ENCODE measurements around the gene GNG12.
A peak's percentile ranks its signal among the peaks of the same experiment; 100 is the strongest.

The GNG12 gene

DNA sequence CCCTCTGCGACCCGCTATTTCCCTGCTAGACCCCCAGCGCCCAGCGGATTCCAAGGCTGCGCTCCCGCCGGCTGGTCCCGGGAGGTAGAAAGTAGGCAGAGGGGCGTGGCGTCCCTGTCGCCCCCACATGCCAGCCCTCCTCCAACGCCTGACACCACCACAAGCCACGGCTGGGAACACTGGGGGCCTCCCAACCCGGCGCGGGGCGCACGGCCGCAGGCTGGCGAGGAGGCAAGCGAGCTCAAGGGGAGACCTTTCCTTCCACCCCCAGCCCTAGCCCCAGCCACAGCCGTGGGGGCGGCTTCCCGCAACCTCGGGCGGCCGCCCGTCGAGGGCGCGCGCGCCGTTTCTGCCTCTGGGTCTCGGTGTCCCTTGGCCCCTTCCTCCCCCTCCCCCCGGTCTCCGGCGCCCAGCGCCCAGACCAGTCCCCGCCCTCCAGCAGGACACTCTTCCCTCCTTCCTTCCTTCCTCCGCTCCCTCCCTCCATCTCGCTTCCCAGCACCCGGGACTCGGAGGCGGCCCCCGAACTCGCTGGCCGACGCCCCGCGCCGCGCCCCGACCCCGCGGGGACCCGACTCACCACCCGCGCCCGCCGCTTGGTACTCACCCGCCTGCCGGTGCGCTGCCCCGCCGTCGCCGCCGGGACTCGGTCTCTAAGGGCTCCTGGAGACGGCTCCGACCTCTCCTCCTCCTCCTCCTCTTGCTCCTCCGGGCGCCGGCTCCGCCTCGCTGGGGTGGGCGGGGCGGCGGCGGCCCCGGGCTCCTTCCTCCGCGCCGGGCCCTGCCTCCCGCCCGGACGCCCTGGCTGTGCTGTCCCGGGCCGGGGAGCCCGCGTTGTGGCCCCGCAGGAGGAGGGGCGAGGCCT is at the start of gene GNG12:
Gene GNG12 (minus strand): TSS at position 731 of the 865 bp plus-strand sequence. CDS start 125,781 bp downstream, outside the sequence.
- DNase-seq (ENCODE audit: low read depth): no peak

DNA sequence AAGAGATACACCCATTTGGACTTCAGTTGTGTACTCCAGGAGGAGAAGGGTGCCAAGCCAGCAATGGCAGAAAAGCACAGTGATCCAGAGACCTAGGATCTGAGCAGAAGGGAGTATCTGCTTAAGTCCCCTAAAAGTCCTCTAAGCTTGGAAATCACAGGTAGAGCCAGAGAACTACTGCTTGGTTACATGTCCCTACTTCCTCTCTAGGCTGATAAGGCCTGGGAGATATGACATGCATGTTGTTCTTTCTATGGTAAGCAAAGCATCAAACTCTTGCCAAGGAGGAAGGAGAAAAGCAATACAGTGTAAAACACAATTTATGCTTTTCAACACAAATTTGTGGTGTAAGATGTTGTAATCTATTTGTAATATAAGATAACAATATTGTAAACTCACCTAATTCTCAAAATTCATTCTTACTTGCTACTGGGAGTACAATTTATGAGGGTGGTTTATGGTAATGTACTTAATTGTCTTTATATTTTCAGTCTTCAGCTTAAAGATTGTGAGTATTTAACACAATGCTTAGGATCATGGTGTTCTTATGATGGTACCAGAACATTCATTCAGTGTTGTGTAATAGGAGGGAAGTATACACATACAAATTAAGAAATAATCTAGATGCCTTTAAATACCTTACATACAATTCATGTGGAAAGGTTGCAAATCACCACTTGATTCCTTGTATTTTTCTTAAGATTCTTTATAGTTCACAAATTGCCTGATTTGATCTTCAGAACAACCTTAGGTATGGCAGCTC is 49.1 kb upstream of the GNG12 start:
- no peak for DNase-seq (ENCODE audit: low read depth)

DNA sequence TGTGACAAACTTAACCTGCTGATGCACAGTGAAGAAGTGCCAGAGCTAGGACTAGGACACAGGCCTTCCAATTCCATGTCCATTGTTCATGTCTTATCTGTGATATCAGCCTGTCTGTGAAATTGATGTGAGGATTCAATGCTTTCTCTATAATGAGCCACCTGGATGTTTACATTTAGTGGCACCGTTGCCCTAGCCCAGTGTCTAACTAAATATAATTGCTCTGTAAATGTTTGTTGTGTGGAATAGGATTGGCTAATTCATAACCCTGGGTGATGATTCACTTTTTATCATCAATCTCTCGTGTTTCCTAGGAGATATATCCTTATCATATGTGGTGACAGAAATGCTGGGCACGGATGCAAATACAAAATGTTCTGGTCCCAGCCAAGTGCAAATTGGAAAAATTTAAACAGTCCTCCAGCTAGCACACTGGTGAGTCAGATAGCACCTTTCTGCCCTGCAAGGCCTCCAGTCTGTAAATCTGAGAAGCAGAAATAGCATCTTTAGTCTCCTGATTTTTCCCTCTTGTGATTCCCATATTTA is 46.9 kb upstream of the GNG12 start:
- no peak for DNase-seq (ENCODE audit: low read depth)

DNA sequence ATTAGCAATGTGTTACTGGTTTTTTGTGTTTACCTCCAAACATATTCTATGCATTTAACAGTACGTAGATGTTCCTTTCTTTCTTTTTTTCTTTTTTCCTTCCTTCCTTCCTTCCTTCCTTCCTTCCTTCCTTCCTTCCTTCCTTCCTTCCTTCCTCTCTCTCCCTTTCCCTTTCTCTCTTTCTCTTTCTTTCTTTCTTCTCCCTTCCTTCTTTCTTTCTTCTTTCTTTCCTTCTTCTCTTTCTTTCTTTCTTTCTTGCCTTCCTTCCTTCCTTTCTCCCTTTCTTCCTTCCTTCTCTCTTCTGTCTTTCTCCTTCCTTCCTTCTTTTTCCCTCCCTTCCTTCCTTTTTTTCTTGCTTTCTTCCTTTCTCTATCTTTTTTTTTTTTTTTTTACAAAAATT is 46.2 kb upstream of the GNG12 start:
- no peak for DNase-seq (ENCODE audit: low read depth)

DNA sequence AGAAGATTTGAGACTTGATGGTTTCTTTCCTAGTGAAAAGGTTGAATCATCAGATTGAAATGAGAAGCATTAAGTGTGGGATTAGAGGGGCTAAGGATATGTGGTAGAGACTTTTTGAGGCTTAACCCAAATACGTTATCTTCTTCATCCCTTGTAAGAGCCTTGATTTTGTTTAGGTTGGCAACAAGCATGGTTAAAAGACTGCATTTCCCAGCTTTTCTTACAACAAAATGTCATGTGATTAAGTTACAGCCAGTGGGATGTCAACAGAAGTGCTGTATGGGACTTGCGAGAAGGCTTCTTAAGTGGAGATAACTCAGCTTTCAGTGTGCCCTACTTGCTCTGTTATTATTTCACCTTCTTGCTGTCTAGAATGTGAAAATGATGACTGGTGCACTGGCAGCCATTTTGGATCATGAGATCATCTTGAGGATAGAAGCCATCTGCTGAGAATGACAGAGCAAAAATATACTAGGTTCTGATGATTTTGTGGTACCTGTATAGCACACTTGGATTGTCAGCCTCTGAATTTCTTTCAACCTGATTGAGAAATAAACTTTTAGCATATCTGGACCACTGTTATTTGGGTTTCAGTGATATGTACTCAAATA is 41.3 kb upstream of the GNG12 start:
- no peak for DNase-seq (ENCODE audit: low read depth)

DNA sequence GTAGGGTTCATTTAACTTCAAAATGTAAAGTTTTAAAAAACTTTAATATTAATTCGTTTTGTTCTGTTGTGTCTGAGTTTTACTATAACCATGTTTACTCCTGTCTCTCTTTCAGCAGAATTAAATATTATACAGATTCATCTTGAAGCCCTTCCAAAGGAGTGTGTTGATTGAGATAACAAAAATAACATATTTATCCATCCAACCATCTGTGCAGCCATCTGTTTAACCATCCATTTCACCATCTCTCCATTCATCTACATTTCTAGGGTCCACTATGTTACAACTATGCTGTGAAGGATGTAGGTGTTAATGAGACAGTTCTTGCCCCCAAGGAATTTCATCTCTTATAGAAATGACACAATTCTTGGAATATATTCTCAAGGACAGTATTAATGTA is 36.0 kb upstream of the GNG12 start:
- no peak for DNase-seq (ENCODE audit: low read depth)

DNA sequence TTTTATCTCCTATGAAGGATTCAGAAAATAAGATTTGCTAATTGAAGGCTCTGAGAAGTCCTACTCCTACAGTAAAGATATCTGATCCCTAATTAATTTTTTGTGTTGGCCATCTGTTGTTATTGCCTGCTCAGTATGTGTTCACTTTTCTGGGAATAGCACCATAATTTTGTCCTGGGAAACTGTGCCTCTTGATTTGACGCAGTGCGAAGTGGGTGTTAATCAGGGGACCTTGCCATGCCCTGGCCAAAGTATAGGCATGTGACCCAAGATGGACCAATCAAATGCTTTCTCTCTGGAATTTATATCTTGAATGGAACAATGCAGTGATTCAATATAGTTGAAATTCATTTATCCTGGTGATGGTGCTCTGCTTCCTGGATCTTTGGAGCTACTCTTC is 30.4 kb upstream of the GNG12 start:
- no peak for DNase-seq (ENCODE audit: low read depth)

DNA sequence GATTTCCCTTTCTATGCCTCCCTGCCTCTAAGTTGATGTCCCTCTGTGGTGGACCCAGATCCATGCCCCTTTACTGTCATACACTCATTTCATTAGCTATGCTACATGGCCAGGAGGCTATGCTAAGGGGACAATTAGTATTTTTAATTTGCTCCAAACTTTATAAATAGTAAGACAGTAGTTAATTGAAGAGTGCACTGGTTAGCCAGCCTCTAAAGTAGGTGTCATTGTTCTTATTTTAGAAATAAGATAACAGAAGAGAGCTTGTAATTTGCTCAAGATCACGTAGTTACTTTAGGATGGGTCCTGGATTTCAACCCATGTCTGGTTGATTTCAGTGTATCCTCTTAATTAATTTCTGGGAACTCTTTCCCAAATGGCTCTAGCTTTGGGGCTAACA is 29.4 kb upstream of the GNG12 start:
- no peak for DNase-seq (ENCODE audit: low read depth)

DNA sequence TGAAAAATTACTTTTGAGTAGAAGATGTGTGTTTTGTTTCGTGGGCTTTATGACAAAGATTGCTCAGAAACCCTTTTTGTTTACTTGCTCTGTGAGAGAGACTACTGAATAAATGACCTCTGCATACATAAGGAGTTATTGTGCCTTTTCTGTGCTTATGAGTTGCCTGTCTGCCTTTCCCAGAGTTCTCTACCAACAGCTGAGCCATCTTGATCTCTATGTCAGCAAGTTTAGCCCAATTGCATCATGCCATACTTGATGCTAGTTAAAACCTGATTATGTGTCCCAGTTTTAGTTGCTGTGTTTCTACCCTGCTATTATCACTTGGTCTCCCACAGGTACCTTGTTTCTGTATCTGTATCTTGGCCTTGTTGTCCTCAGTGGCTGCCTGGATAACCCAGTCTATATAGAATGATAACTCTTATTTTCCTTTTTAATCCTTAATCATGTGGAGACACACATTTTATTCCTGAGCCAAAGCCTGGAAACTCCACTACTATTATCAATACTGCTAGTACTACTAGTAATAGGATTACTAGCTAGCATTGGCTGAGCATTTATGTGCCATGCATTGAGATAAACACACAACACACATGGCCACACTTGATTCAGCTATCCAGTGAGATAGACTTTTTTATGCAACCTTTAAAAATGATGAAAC is 28.7 kb upstream of the GNG12 start:
- no peak for DNase-seq (ENCODE audit: low read depth)

DNA sequence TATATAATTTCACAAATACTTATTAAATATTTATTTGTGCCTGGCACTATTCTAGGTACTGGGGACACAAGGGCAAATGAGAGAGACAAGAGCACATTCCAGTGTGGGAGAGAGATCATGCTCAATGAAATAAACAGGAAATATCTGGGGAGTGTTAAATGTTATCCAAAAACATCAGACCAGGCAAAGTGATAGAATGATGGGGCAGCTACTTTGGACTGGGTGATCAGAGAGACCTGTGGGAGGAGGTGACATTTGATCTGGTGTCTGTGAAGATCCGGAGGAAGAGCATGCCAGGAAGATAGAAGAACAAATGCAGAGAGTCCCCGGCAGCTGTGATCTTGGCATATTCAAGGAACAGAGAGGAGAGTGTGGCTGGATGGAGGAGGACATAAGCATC is 27.5 kb upstream of the GNG12 start:
- DNase-seq (ENCODE audit: low read depth): no peak

DNA sequence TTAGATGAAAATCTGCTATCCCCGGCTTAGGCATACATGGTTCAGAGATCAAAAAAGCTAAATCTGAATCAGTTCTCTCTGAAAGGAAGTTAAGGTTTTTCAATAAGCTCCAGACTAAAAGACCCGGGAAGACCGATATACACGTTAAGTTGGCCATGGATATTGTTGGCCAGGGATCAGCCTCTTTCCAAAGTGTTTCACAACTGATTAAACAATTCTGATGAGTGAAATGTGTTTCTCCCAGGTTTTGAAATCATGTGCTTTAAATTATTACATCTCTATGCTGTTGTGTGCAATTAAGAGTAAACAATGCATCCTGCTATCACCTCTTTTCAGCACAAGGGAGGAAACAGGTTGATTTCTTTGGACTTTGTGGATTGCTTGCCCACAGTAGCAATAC is 23.7 kb upstream of the GNG12 start:
- DNase-seq (ENCODE audit: low read depth): no peak

DNA sequence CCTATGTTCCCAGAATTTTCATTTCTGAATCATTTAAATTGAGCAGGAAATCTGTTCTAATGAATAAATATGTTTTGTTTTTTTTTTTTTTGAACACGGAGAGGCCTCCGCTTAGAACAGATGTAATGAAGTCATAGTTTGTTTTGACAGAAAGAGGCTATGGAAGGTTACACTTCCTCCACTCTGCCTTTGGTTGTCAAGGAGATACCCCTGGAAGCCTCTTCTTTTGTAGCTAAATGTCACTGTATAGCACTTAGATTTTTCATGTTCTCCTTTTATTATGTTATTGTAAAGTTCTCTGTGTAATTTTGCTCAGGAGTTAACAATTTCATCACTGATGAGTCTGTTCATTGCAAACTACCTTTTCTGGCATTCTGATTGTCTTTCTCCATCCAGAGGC is 22.7 kb upstream of the GNG12 start:
- DNase-seq (ENCODE audit: low read depth): no peak

DNA sequence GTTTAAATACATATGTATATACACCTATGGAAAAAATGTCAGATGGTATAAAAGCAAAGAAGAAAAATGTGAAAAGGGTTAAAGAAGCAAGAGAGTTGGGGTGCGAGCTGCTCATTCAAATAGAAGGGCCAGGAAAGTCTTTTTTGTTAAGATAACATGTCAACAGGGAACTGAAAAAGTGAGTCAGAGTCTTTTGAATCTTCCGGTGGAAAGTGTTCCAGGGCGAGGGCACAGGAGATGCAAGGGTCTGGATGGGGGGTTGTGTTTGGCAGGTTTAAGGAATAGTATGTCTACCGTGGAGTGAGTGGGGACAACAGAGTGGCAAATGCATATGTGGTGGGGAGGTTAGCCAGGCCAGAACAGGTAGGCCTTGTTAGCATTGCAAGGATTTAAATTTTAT is 22.2 kb upstream of the GNG12 start:
- DNase-seq (ENCODE audit: low read depth): no peak

DNA sequence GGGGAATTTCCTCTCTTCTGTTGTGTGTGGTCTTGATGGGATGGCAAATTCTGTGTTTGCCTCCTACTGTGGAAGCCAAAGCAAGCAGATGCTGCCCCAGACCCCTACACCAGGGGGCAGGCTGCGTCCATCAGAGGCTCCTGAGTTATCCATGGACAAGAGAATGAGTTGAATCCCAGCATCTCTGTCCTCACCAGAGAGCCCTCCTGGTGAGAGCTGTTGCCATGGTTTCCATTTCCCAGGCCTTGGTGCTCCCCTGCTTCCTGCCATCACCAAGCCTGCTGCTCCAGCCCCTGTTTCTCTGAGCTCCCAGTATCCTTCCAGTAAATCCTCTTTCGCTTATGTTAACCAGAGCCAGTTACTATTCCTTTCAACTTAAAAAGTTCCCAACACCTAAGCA is 20.4 kb upstream of the GNG12 start:
- DNase-seq (ENCODE audit: low read depth): peak; percentile 49

DNA sequence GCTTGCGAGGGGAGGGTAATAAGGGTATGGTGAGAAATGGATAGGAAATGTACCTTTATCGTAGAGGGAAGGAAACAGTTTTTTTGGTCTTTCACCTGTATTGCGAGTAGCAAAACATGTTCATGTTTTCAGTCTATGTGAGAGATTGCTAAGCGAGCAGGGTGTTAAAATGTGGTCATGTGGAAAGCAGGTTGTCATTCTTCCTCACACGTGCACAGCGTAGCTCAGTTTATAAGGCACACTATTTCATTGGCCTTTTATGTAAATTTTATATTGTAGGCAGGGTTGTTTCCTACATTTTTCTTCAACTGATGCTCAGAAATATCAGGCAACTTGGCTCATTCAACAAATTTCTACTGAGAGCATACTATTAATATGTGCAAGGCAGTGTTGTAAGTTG is 18.5 kb upstream of the GNG12 start:
- DNase-seq (ENCODE audit: low read depth): no peak

DNA sequence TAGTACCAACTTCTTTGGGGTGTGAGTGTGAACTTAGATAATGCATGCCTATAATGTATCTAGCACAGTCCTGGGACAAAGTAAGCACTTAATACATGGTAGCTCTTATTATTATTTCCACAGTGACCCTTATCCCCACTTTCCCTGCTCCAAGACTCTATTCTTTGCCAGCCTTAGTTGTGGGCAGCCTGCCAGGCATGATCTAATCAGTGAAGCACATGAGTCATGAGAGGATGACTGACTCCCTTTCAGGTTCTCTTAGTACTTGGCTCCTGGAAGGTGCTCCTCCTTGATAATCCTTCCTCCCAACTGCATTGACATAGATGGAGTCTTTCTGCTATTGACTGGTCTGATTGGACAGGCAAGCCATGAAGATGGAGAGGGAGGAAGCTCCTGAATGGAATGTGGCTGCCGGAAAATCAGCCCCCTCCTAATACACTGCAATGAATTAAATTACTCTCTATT is 17.4 kb upstream of the GNG12 start:
- no peak for DNase-seq (ENCODE audit: low read depth)

DNA sequence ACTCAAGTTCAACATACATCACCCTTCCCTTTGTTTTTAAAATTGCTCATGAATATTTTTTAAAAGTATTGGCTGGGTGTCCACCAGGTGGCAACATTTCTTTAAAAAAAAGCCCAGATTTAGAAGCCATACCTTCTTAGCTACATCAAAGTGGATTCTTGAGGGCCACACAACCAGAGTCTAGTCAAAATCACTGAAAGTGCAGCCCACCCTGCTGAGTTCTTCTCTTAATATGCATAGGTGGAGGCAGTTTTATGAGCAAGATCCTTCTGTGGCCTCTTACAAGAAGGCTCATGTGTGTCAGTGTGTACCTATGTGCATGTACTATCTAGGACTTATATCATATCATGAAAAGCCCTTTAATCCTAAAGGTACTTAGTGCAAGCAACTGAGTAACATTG is 16.9 kb upstream of the GNG12 start:
- no peak for DNase-seq (ENCODE audit: low read depth)

DNA sequence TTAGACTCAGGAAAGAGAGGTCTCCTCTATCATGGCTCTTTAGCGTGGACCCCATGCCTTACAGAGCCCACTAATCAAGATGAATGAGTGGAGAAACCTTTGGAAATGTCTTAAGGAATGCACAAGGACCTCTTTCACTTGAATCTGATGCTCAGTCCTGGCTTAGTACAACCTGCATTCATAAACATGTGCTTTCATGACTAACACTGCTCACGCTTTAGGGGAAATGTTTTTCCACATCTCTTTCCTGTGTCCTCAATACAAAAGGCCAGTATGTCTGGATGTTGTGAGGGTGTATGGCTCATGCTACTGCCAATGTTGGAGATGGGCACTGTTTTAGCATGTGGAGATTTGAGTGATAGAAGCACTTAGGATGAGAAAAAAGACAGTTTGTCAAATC is 14.2 kb upstream of the GNG12 start:
- DNase-seq (ENCODE audit: low read depth): no peak

DNA sequence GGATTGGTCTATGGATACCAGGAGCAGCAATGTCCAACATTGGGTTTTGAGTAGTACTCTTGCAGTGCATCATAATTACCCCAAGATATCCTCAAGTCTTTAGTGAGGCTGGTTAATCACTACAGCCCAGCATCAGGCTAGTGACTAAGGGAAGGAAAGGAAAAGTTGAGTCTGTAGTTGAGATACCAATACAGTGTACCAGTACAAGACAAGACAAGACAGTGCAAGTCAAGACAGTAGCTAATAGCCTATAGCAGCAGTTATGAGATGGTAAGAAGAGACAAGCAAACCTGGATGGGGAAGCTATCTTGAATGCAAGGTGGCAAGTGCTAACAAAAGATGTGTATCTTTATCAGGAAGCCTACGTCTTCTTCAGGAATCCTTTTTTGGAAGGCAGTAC is 13.3 kb upstream of the GNG12 start:
- DNase-seq (ENCODE audit: low read depth): no peak

DNA sequence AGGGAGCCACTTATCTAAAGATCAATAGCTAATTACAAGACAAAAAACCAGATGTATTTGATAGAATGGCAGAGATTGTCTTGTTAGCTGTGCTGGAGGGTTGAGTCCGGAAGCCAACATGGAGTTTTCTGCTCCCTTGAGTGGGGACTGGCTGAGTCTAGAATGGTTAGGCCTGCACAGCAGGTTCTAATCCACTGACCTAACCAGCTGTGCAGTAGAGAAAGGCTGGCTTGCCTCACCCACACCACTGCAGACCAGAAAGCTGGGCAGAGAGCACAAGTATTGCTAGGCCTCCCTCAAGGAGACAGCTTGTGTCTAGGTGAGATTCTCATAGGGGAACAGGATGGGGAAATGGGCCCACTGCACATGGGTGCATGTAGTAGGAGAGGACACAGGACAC is 11.7 kb upstream of the GNG12 start:
- no peak for DNase-seq (ENCODE audit: low read depth)

DNA sequence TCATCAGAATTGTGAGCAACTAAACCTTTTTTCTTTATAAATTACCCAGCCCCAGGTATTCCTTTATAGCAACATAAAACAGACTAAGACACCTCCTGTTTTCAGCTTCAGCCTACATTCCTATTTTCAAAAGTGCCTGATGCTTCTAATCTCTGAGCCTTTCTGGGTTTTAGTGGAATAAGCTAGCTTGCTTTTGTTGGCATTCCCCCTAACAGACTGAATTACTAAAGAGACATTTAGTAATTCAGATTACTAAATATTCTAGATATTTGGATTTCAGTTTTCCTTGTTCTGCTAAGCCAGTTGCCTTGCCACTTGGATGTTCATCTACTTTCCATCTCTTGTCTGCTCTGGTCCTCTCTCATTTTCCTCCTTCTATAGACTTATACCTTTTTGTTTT is 10.5 kb upstream of the GNG12 start:
- no peak for DNase-seq (ENCODE audit: low read depth)

DNA sequence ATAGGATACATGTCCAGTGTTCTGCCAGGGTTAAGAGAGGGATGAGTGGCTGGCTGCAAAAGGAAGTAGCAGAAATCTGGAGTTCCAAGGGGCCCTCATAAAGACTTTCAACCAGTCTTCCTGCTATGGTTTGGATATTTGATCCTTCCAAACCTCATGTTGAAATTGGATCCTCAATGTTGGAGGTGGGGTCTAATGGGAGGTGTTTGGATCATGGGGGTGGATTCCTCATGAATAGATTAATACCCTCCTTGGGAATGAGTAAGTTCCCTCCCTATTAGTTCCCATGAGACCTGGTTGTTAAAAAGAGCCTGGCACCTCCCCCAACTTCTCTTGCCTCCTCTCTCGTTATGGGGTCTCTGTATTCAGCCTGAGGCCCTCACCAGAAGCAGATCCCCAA is 10.1 kb upstream of the GNG12 start:
- DNase-seq (ENCODE audit: low read depth): no peak
